Trophoblast cell (in vitro differentiated cells and primary cell): ENCODE data around the gene ZNF653.

Experiments used
- DNase-seq, 2 donors: peaks; one replicate each; pipeline ENCODE4 v3.0.0-alpha.2; 2016
- H2AFZ ChIP-seq: 2 replicates; pipeline ENCODE4 v1.6.1; 2013; ENCODE audit warnings: low read length, moderate library complexity, mild to moderate bottlenecking; ENCODE audit not compliant: insufficient read depth, poor library complexity
- H2AK5ac ChIP-seq: 2 replicates; pipeline ENCODE4 v1.6.1; 2013; ENCODE audit warnings: mild to moderate bottlenecking, low read length
- H2BK120ac ChIP-seq: 2 replicates; pipeline ENCODE4 v1.6.1; 2013; ENCODE audit warnings: low read length, mild to moderate bottlenecking, moderate library complexity; ENCODE audit not compliant: insufficient read depth, poor library complexity
- H2BK12ac ChIP-seq: 2 replicates; pipeline ENCODE4 v1.6.1; 2013; ENCODE audit warnings: mild to moderate bottlenecking, low read length, moderate library complexity
- H2BK5ac ChIP-seq: 2 replicates; pipeline ENCODE4 v1.6.1; 2013; ENCODE audit warnings: low read length, low read depth, moderate library complexity, mild to moderate bottlenecking; ENCODE audit not compliant: poor library complexity
- H3K14ac ChIP-seq: 2 replicates; pipeline ENCODE4 v1.6.1; 2013; ENCODE audit warnings: mild to moderate bottlenecking, low read length
- H3K18ac ChIP-seq: 2 replicates; pipeline ENCODE4 v1.6.1; 2013; ENCODE audit warnings: mild to moderate bottlenecking, low read length
- H3K23ac ChIP-seq: 2 replicates; pipeline ENCODE4 v1.6.1; 2013; ENCODE audit warnings: low read length
- H3K27ac ChIP-seq: 2 replicates; pipeline ENCODE4 v1.5.1; 2013; ENCODE audit warnings: low read depth, mild to moderate bottlenecking, inconsistent platforms, low read length, moderate library complexity
- H3K27me3 ChIP-seq: 2 replicates; pipeline ENCODE4 v1.6.1; 2013; ENCODE audit warnings: inconsistent platforms, mild to moderate bottlenecking, low read length, moderate library complexity; ENCODE audit not compliant: insufficient read depth
- H3K36me3 ChIP-seq, 2 experiments: 1 replicate in 1 of 2; 2 replicates in 1 of 2; pipeline ENCODE4 v1.6.1; 2013; ENCODE audit warnings: low read length in 2 of 2, mild to moderate bottlenecking in 2 of 2, moderate library complexity in 1 of 2; ENCODE audit not compliant: insufficient read depth in 2 of 2, control insufficient read depth in 1 of 2
- H3K4ac ChIP-seq: 2 replicates; pipeline ENCODE4 v1.6.1; 2013; ENCODE audit warnings: low read depth, mild to moderate bottlenecking, low read length, moderate library complexity
- H3K4me1 ChIP-seq, 2 experiments: 1 replicate in 1 of 2; 2 replicates in 1 of 2; pipeline ENCODE4 v1.6.1; 2013; ENCODE audit warnings: low read length in 2 of 2, mild to moderate bottlenecking in 2 of 2, moderate library complexity in 1 of 2; ENCODE audit not compliant: insufficient read depth in 2 of 2, control insufficient read depth in 1 of 2
- H3K4me2 ChIP-seq: 2 replicates; pipeline ENCODE4 v1.6.1; 2013; ENCODE audit warnings: inconsistent platforms, mild to moderate bottlenecking, low read length, moderate library complexity
- H3K4me3 ChIP-seq: 2 replicates; pipeline ENCODE4 v1.5.1; 2013; ENCODE audit warnings: mild to moderate bottlenecking, low read depth, low read length, inconsistent platforms
- H3K79me1 ChIP-seq: one replicate; pipeline ENCODE4 v1.6.1; 2013; ENCODE audit warnings: low read length
- H3K79me2 ChIP-seq: 2 replicates; pipeline ENCODE4 v1.6.1; 2013; ENCODE audit warnings: low read length, mild to moderate bottlenecking; ENCODE audit not compliant: control insufficient read depth, insufficient read depth, poor library complexity
- H3K9ac ChIP-seq: 2 replicates; pipeline ENCODE4 v1.6.1; 2013; ENCODE audit warnings: mild to moderate bottlenecking, low read length
- H3K9me3 ChIP-seq: 2 replicates; pipeline ENCODE4 v1.6.1; 2013; ENCODE audit warnings: low read depth, mild to moderate bottlenecking, control low read depth, inconsistent platforms, low read length; ENCODE audit not compliant: insufficient read depth
- H4K12ac ChIP-seq: 2 replicates; pipeline ENCODE4 v1.6.1; 2013; ENCODE audit warnings: low read depth, mild to moderate bottlenecking, low read length, moderate library complexity
- H4K8ac ChIP-seq: 2 replicates; pipeline ENCODE4 v1.6.1; 2013; ENCODE audit warnings: low read depth, mild to moderate bottlenecking, low read length, moderate library complexity
- H4K91ac ChIP-seq: one replicate; pipeline ENCODE4 v1.6.1; 2013; ENCODE audit warnings: low read depth, mild to moderate bottlenecking, low read length, moderate library complexity
- WGBS: extraction: QIAGEN DNeasy Blood & Tissue Kit; methylation state at CpG from one replicate; pipeline ENCODE4 v1.1.7; 2013; ENCODE audit warnings: missing lambda C conversion rate; ENCODE audit not compliant: insufficient read length, insufficient coverage; ENCODE audit errors: extremely low coverage; 5-methylcytosine and 5-hydroxymethylcytosine counted together

The ZNF653 gene

DNA sequence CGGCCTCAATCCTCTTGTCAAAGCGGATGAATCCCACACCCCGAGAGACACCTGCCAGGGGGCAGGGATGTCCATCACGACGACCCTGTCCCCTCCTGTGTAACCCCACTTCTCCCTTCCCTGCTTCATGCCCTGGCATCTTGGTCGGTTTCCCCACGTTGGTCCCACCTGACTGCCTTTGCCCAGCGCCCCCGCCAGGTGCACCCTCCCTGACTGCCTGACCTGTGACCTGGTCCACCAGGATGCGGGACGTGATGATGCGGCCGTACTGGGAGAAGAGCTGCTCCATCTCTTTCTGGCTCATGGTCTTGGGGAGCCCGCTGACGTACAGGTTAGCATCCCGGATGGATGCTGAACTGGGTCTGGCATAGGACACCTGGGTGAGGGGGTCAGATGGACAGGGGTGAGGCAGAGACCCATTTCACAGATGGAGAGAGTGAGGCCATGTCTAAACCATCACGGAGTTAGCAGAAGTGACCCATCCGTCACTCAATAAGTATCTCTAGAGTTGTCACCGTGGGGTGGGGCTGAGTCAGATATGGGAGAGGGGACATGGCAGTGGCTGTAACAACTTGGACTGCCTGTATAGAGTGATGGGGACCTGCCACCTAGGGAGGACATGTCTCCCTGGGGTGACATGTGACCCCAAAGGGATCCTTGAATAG is 47.3 kb downstream of the ZNF653 start:
- Histone ChIP-seq H3K18ac (no peak overlapping the region), H3K4ac (no peak overlapping the region), H2BK5ac (no peak overlapping the region), H3K36me3 (no peaks in the 10 kb centered on the region), H3K4me1 (no peaks in the 10 kb centered on the region), H4K8ac (no peak overlapping the region), H3K23ac (no peak overlapping the region), H3K79me2 (no peaks in the 10 kb centered on the region), H3K9me3 (peaks cover 6% of the 10 kb centered on the region), H3K79me1 (no peaks in the 10 kb centered on the region), H3K14ac (no peak overlapping the region), H4K12ac (no peak overlapping the region), H2AFZ (no peak overlapping the region), H2BK12ac (no peak overlapping the region), H3K9ac (no peak overlapping the region), H2AK5ac (no peak overlapping the region), H3K4me3 (no peak overlapping the region), H3K4me2 (no peak overlapping the region), H2BK120ac (no peak overlapping the region), H3K27me3 (no peaks in the 10 kb centered on the region), H4K91ac (no peak overlapping the region), H3K27ac (no peak overlapping the region)
- DNase-seq, result no peak
- no CpG with 5 or more reads among the region's 19 CpGs for WGBS

DNA sequence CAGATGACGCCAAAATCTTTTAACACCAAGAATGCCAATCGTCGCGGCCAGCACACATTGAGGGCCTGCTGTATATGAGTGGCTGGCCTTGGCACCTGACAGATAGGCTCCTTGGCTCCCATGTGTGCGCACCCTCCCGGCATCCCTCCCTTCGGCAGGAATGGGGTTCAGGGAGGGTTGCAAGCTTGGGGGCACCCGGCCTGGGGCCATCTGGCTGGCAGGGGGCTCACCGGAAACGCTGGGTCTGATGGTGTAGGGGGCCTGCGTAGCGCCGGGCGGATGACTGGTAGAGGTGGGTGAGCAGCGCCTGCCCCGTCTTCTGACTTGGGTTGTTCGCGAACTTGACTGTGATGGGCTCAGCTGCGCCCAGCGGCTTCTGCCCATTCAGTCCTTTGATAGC is 47.8 kb downstream of the ZNF653 start:
- Histone ChIP-seq H3K36me3 (no peaks in the 10 kb centered on the region), H3K79me1 (no peaks in the 10 kb centered on the region), H3K4me1 (no peaks in the 10 kb centered on the region), H2BK120ac (no peak overlapping the region), H2AFZ (no peak overlapping the region), H3K4me3 (no peak overlapping the region), H3K9me3 (peaks cover 3% of the 10 kb centered on the region), H4K8ac (no peak overlapping the region), H3K23ac (no peak overlapping the region), H3K4ac (no peak overlapping the region), H3K9ac (no peak overlapping the region), H4K12ac (no peak overlapping the region), H2BK12ac (no peak overlapping the region), H3K27me3 (no peaks in the 10 kb centered on the region), H3K14ac (no peak overlapping the region), H2BK5ac (no peak overlapping the region), H3K79me2 (no peaks in the 10 kb centered on the region), H3K18ac (no peak overlapping the region), H4K91ac (no peak overlapping the region), H3K4me2 (no peak overlapping the region), H3K27ac (no peak overlapping the region), H2AK5ac (no peak overlapping the region)
- DNase-seq, result no peak
- WGBS, result no CpG with 5 or more reads among the region's 20 CpGs

DNA sequence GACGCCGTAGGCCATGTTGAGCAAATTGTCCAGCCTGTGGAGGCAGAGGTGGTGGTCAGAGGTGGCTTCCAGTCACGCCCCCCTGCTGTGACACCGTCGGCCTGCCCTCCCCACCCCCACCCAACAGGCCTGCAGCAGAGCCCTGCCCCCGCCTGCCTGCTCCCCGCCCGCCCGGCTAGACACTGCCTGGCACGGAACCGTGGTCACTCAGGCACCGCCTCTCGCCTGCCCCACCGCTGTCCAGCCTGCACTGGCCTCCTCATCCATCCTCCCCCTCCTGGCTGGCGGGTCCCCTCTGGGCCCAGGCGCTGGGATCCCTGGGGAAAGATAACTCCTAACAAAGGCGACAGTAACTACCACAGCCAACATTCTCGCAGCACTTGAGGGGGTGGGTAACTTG is 48.5 kb downstream of the ZNF653 start:
- DNase-seq, result no peak
- Histone ChIP-seq H3K4me1 (no peaks in the 10 kb centered on the region), H2BK5ac (no peak overlapping the region), H3K14ac (no peak overlapping the region), H3K27ac (no peak overlapping the region), H3K23ac (no peak overlapping the region), H3K27me3 (no peaks in the 10 kb centered on the region), H3K79me2 (no peaks in the 10 kb centered on the region), H2BK120ac (no peak overlapping the region), H3K4ac (no peak overlapping the region), H4K8ac (no peak overlapping the region), H2AK5ac (no peak overlapping the region), H3K9me3 (peaks cover 3% of the 10 kb centered on the region), H2AFZ (no peak overlapping the region), H4K91ac (no peak overlapping the region), H3K18ac (no peak overlapping the region), H3K79me1 (no peaks in the 10 kb centered on the region), H4K12ac (no peak overlapping the region), H3K9ac (no peak overlapping the region), H2BK12ac (no peak overlapping the region), H3K4me2 (no peak overlapping the region), H3K4me3 (no peak overlapping the region), H3K36me3 (no peaks in the 10 kb centered on the region)
- no CpG with 5 or more reads among the region's 18 CpGs for WGBS

DNA sequence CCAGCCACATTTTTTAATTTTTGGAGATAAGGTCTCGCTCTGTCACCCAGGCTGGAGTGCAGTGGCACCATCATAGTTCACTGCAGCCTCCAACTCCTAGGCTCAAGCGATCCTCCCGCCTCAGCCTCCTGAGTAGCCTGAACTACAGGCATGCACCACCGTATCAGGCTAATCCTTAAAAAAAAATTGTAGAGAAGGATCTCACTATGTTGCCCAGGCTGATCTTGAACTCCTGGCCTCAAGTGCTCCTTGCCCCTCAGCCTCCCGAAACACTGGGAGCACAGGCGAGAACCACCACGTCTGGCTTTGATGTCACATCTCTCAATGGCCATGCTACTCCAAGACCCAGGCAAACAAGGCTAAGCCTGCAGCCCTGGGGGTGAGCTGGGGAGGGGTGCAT is 49.0 kb downstream of the ZNF653 start:
- Histone ChIP-seq H3K9me3 (peaks cover 3% of the 10 kb centered on the region), H3K9ac (no peak overlapping the region), H3K36me3 (no peaks in the 10 kb centered on the region), H3K18ac (no peak overlapping the region), H3K27ac (no peak overlapping the region), H3K79me1 (no peaks in the 10 kb centered on the region), H3K23ac (no peak overlapping the region), H2AK5ac (no peak overlapping the region), H2AFZ (no peak overlapping the region), H4K8ac (no peak overlapping the region), H3K4ac (no peak overlapping the region), H3K4me3 (no peak overlapping the region), H3K4me1 (no peaks in the 10 kb centered on the region), H3K27me3 (no peaks in the 10 kb centered on the region), H2BK12ac (no peak overlapping the region), H3K79me2 (no peaks in the 10 kb centered on the region), H3K4me2 (no peak overlapping the region), H4K91ac (no peak overlapping the region), H4K12ac (no peak overlapping the region), H2BK120ac (no peak overlapping the region), H3K14ac (no peak overlapping the region), H2BK5ac (no peak overlapping the region)
- WGBS, result no CpG with 5 or more reads among the region's 7 CpGs
- no peak for DNase-seq
